SK-N-MC (cell line): ENCODE results near the gene DLGAP4.

Source experiments
- DNase-seq: peaks from one replicate; pipeline ENCODE4 v3.0.0-alpha.2; 2011; ENCODE audit warnings: low read depth, low spot score
- H3K27ac ChIP-seq: fragments of 200-600 bp; sonication (generic); 2 replicates; pipeline ENCODE4 v1.5.1; 2016; ENCODE audit warnings: mixed run types
- H3K36me3 ChIP-seq: fragments of 200-600 bp; sonication (generic); 2 replicates; pipeline ENCODE4 v1.6.1; 2017; ENCODE audit warnings: antibody characterized with exemption, low read length, mixed read lengths; ENCODE audit not compliant: insufficient read depth
- H3K4me3 ChIP-seq: fragments of 200-600 bp; sonication (generic); 2 replicates; pipeline ENCODE4 v1.5.1; 2016
- H3K9ac ChIP-seq: fragments of 200-600 bp; sonication (generic); 2 replicates; pipeline ENCODE4 v1.8.0; 2017; ENCODE audit warnings: mixed run types, mixed read lengths; ENCODE audit not compliant: insufficient read length
- H3K9me3 ChIP-seq: fragments of 200-600 bp; sonication (generic); 2 replicates; pipeline ENCODE4 v1.6.1; 2017; ENCODE audit warnings: low read depth, mild to moderate bottlenecking, antibody characterized with exemption, low read length, moderate library complexity, mixed read lengths
- EZH2 ChIP-seq: fragments of 200-600 bp; sonication (generic); IDR thresholded peaks from one replicate; pipeline ENCODE4 v1.6.1; 2017; ENCODE audit warnings: antibody characterized with exemption
- FOXP2 ChIP-seq: optimal IDR thresholded peaks from 2 replicates; pipeline ENCODE3; 2011; ENCODE audit warnings: mild to moderate bottlenecking, moderate library complexity; ENCODE audit not compliant: insufficient read depth; ENCODE audit errors: extremely low read length, control extremely low read depth
- POLR2AphosphoS5 ChIP-seq: IDR thresholded peaks from 2 replicates; pipeline ENCODE4 v1.6.1; 2012; ENCODE audit warnings: mild to moderate bottlenecking, low read depth, low read length, borderline replicate concordance

DLGAP4 gene

GRCh38 chr20:36541768-36542488 is 235.8 kb downstream of the DLGAP4 start:
- H3K9ac ChIP-seq = no peak overlapping the region
- no peak for DNase-seq
- TF ChIP-seq FOXP2 = no peak
- no peak for TF ChIP-seq POLR2AphosphoS5
- TF ChIP-seq EZH2 = no peak
- H3K4me3 ChIP-seq = no peak overlapping the region
- no peaks in the 10 kb centered on the region for H3K9me3 ChIP-seq
- H3K27ac ChIP-seq = no peak overlapping the region
- no peaks in the 10 kb centered on the region for H3K36me3 ChIP-seq

DNA sequence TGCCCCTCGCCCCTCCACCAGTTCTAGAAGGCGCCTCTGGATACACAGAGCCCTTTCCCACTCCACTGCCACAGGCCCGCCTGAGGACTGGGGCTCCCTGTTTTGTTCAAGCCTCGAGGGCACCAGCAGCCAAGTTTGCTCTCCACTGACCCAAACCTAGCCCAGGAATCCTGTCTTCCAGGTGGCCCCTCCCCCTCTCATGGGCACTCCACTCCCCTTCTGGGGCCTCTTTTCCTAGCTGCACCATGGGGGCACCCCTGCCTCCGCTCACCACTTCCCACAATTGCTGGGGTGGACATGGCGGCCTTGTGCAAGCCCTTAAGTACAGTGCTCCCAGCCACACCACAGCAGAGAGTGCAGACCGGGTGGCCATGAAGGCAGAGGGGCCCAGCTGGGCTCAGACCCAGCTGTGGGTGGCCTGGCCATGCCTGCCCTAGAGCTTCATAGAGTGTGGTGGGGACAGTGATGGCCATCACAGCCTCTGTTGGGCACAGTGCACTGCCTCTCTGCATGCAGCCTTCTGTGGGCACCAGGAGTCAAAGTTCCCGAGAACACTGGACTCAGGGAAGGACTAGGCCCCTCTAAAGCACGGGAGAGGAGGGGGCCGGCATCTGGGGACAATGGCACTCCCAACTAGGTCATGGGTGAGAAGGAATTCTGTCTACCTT is 236.5 kb downstream of the DLGAP4 start:
- no peak overlapping the region for H3K4me3 ChIP-seq
- H3K9me3 ChIP-seq = no peaks in the 10 kb centered on the region
- no peaks in the 10 kb centered on the region for H3K36me3 ChIP-seq
- no peak overlapping the region for H3K27ac ChIP-seq
- H3K9ac ChIP-seq = no peak overlapping the region
- no peak for DNase-seq
- TF ChIP-seq FOXP2 (no peak), POLR2AphosphoS5 (no peak), EZH2 (no peak)

DNA sequence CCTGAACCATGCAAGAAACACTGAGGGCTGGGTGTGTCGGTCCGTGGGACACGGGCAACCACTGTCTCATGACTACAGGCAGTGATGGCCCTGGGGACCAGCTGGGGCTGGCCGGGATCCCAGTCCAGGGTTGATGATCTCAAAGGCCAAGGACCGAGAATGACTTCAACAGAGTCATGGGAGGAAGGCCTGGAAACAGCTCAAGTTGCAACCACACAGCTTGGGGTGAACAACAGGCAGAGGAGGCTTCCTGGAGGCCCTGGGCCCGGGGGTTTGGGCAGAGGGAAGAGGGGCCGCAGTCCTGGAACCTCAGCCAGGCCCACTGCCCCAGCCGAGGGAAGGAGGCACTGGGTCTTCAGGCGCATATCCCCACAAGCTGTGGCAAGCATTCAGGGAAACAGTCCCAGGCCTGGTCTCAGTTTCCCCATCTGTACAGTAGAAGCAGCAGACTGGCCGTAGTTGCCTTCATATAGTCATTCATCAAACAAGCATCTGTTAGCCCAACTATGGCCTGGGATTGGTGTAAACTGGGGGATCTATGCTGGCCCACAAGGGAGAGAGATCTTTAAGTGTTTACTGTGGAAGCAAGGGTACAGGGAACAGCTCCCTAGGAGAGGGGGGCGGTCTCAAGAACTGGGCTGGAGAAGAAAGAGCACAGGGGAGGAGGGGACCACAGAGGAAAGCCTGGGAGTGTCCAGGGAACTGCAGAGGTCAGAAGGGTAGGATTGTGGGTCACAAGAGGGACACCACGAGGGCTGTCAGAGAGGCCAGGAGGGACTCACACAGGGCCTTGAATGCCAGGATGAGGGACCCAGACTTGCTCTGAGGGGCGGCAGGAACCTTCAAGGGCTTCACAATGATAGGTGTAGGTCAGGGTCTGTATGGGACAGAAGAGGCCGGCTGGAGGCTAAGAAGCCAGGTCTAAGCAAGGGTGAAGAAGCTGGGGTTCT is 237.3 kb downstream of the DLGAP4 start:
- no peak overlapping the region for H3K4me3 ChIP-seq
- no peak for TF ChIP-seq FOXP2
- no peak for TF ChIP-seq POLR2AphosphoS5
- TF ChIP-seq EZH2 = no peak
- H3K27ac ChIP-seq = no peak overlapping the region
- no peak for DNase-seq
- no peaks in the 10 kb centered on the region for H3K9me3 ChIP-seq
- H3K9ac ChIP-seq = no peak overlapping the region
- no peaks in the 10 kb centered on the region for H3K36me3 ChIP-seq

DNA sequence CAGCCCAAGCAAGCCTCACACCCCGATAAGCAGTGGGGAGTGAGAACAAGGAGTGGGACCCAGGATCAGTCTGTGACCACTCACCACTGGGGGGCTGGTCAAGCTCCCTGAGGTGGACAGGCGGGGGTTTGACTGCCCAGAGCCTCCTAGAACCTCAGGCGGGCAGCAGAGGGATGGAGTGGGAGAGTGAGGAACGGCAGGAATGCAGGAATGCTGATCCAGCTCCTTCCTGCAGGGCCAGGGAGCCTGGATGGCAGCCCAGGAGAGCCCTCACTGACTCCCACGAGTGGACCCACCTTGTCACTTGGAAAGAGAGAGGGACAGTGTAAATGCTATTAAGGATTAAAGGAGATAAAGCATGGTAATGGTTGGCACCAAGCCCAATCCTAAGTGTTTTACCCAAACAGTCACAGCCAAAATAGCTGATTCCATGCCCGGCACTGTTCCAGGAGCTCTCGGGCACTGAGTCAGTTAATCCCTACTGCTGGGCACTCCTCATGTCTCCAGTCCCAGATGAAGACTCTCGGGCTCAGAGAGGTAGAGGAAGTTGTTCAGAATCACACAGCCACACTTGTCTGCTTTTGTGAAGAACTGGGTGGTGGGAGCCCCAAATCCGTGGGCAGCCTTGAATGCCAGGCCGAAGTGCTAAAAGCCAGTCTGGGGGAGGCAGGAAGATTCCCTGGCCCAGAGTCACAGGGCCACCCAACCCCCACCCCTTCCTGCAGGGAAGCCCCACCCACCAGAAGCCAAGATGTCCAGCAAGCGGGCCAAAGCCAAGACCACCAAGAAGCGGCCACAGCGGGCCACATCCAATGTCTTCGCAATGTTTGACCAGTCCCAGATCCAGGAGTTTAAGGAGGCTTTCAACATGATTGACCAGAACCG is 238.2 kb downstream of the DLGAP4 start:
- H3K9me3 ChIP-seq = no peaks in the 10 kb centered on the region
- H3K9ac ChIP-seq = no peak overlapping the region
- DNase-seq = no peak
- TF ChIP-seq POLR2AphosphoS5 (no peak), EZH2 (no peak)
- no peak overlapping the region for H3K27ac ChIP-seq
- no peak overlapping the region for H3K4me3 ChIP-seq
- no peaks in the 10 kb centered on the region for H3K36me3 ChIP-seq

DNA sequence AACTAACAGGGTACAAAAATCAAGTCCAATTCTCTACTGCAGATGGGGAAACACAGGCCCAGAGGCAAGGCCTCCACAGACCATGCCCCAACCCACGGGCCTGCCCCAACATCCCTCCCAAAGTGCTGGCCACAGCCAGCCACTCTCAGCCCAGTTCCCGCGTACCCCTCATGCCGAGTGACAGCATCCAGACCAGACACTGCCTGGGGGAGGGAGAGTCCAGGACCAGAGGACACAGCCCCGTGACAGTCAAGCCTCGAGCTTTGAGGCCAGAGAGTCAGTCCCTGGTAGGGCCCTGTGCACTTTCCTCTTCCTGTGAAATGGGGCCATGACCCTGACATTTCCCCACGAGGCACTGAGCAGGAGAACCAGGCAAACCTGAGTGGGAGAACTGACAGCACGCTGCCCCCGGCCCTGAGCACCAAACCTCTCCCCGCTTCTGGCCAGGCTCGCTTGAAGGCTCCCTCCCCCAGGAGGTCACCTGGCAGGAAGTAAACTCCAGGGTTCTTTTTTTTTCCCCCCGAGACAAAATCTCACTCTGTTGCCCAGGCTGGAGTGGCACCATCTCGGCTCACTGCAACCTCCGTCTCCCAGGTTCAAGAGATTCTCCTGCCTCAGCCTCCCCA is 240.1 kb downstream of the DLGAP4 start:
- H3K36me3 ChIP-seq = no peaks in the 10 kb centered on the region
- no peaks in the 10 kb centered on the region for H3K9me3 ChIP-seq
- TF ChIP-seq POLR2AphosphoS5 = no peak
- no peak for TF ChIP-seq EZH2
- no peak for TF ChIP-seq FOXP2
- no peak for DNase-seq
- no peak overlapping the region for H3K27ac ChIP-seq
- no peak overlapping the region for H3K4me3 ChIP-seq
- H3K9ac ChIP-seq = no peak overlapping the region

DNA sequence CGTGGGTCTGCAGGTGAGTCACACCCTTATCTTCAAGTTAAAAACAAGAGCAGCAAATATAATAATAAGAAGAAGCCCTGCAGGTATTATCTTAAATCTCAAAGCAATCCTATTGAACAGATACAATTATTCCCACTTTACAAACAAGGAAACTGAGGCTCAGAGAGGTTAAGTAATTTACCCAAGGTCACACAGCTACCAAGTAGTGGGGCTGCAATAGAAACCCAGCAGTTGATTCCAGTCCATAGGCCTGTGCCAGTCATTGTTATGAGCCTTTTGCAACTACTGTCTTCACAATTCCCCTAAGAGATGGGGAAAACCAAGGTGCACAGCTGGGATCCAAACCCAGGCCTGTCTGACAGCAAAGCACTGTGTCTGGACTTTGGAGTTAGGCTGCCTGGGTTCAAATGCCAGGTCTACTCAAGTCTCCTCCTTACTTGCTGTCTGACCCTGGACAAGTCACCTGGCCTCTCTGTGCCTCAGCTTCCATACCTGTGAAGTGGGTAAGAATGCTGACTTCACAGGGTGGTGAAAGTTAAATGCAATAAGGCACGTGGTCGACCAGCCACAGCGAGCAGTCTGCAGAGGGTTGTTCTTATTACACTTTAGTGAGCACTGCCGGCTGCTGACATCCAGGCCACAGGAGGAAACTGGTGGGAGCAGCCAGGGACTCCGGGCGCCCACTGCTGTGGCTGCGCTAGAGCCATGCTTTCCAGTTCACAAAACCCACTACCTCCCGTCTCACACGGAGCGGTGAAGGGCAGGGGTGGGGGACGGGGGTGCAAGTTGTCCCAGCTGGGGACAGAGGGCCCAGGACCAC is 241.3 kb downstream of the DLGAP4 start:
- H3K9me3 ChIP-seq = no peaks in the 10 kb centered on the region
- DNase-seq = no peak
- H3K4me3 ChIP-seq = no peak overlapping the region
- no peaks in the 10 kb centered on the region for H3K36me3 ChIP-seq
- no peak overlapping the region for H3K27ac ChIP-seq
- H3K9ac ChIP-seq = no peak overlapping the region
- no peak for TF ChIP-seq FOXP2
- no peak for TF ChIP-seq EZH2
- TF ChIP-seq POLR2AphosphoS5 = no peak

GRCh38 chr20:36548006-36548315 is 241.8 kb downstream of the DLGAP4 start:
- no peak for DNase-seq
- no peaks in the 10 kb centered on the region for H3K36me3 ChIP-seq

More at GRCh38 chr20:36548006-36548315, 241.8 kb downstream of the DLGAP4 start:
- Histone ChIP-seq H3K9ac (no peak overlapping the region), H3K4me3 (no peak overlapping the region), H3K9me3 (no peaks in the 10 kb centered on the region), H3K27ac (no peak overlapping the region)
- TF ChIP-seq POLR2AphosphoS5 (no peak), EZH2 (no peak), FOXP2 (no peak)
